Neuronal stem cell (in vitro differentiated cells): ENCODE measurements around the gene EFNB2.
A peak's percentile ranks its signal among the peaks of the same experiment; 100 is the strongest.

Experiments used
- DNase-seq: peaks from one replicate; pipeline ENCODE4 v3.0.0-alpha.2; 2013; ENCODE audit warnings: low spot score
- H2AFZ ChIP-seq: one replicate; pipeline ENCODE4 v1.6.1; 2013; ENCODE audit warnings: mild to moderate bottlenecking, low read length, inconsistent platforms
- H2AK5ac ChIP-seq: 2 replicates; pipeline ENCODE4 v1.6.1; 2013; ENCODE audit warnings: low read depth, mild to moderate bottlenecking, inconsistent platforms, low read length, moderate library complexity, mixed read lengths
- H2BK120ac ChIP-seq: 2 replicates; pipeline ENCODE4 v1.6.1; 2013; ENCODE audit warnings: low read depth, mild to moderate bottlenecking, inconsistent platforms, low read length, moderate library complexity, mixed read lengths
- H2BK12ac ChIP-seq: one replicate; pipeline ENCODE4 v1.6.1; 2013; ENCODE audit warnings: low read length, inconsistent platforms
- H2BK15ac ChIP-seq: 2 replicates; pipeline ENCODE4 v1.6.1; 2013; ENCODE audit warnings: mild to moderate bottlenecking, low read length, inconsistent platforms, mixed read lengths
- H2BK5ac ChIP-seq: one replicate; pipeline ENCODE4 v1.6.1; 2013; ENCODE audit warnings: inconsistent platforms, mild to moderate bottlenecking, low read length, moderate library complexity
- H3K14ac ChIP-seq: one replicate; pipeline ENCODE4 v1.6.1; 2013; ENCODE audit warnings: low read length, inconsistent platforms
- H3K18ac ChIP-seq: 2 replicates; pipeline ENCODE4 v1.6.1; 2013; ENCODE audit warnings: low read length, inconsistent platforms
- H3K23ac ChIP-seq: 2 replicates; pipeline ENCODE4 v1.6.1; 2013; ENCODE audit warnings: low read depth, mild to moderate bottlenecking, mixed read lengths, low read length, inconsistent platforms; ENCODE audit not compliant: poor library complexity
- H3K27ac ChIP-seq: replicated peaks from 3 replicates; pipeline ENCODE4 v1.5.1; 2013; ENCODE audit warnings: low read length, inconsistent platforms
- H3K27me3 ChIP-seq, 3 experiments: 2 replicates each; pipeline ENCODE4 v1.6.1; 2013; ENCODE audit warnings: low read length in 3 of 3, mild to moderate bottlenecking in 2 of 3, inconsistent platforms in 1 of 3, low read depth in 1 of 3, mixed read lengths in 1 of 3, moderate library complexity in 1 of 3; ENCODE audit not compliant: control insufficient read depth in 3 of 3, insufficient read depth in 3 of 3
- H3K36me3 ChIP-seq, 2 donors: replicated peaks in 1 of 2; 2 replicates each; pipeline ENCODE4 v1.6.1; 2013; ENCODE audit warnings: low read length in 2 of 2; ENCODE audit not compliant: control insufficient read depth in 2 of 2, insufficient read depth in 2 of 2
- H3K4ac ChIP-seq: 2 replicates; pipeline ENCODE4 v1.6.1; 2013; ENCODE audit warnings: inconsistent platforms, mild to moderate bottlenecking, low read length, moderate library complexity
- H3K4me1 ChIP-seq, 2 donors: 1 replicate in 1 of 2; 2 replicates in 1 of 2; pipeline ENCODE4 v1.6.1; 2013; ENCODE audit warnings: low read length in 2 of 2, low read depth in 1 of 2; ENCODE audit not compliant: control insufficient read depth in 2 of 2, insufficient read depth in 1 of 2
- H3K4me2 ChIP-seq: one replicate; pipeline ENCODE4 v1.6.1; 2013; ENCODE audit warnings: mild to moderate bottlenecking, low read length, inconsistent platforms; ENCODE audit not compliant: insufficient read depth, poor library complexity, severe bottlenecking
- H3K4me3 ChIP-seq, 2 donors: 2 replicates each; pipeline ENCODE4 v1.5.1; 2013; ENCODE audit warnings: low read length in 2 of 2, mild to moderate bottlenecking in 2 of 2, inconsistent platforms in 1 of 2, moderate library complexity in 1 of 2
- H3K79me1 ChIP-seq: one replicate; pipeline ENCODE4 v1.6.1; 2013; ENCODE audit warnings: low read depth, mild to moderate bottlenecking, inconsistent platforms, low read length, moderate library complexity
- H3K9ac ChIP-seq: one replicate; pipeline ENCODE4 v1.6.1; 2013; ENCODE audit warnings: mild to moderate bottlenecking, low read depth, low read length, inconsistent platforms; ENCODE audit not compliant: poor library complexity
- H3K9me3 ChIP-seq, 2 donors: replicated peaks in 1 of 2; 2 replicates each; pipeline versions ENCODE3 to v1.6.1; 2013; ENCODE audit warnings: low read length in 2 of 2, mild to moderate bottlenecking in 2 of 2, inconsistent platforms in 1 of 2, low read depth in 1 of 2, mixed read lengths in 1 of 2, moderate library complexity in 1 of 2; ENCODE audit not compliant: control insufficient read depth in 2 of 2, insufficient read depth in 1 of 2
- H4K8ac ChIP-seq: one replicate; pipeline ENCODE4 v1.6.1; 2013; ENCODE audit warnings: low read depth, mild to moderate bottlenecking, inconsistent platforms, low read length, moderate library complexity
- H4K91ac ChIP-seq: one replicate; pipeline ENCODE4 v1.6.1; 2013; ENCODE audit warnings: low read length, low read depth, mild to moderate bottlenecking, inconsistent platforms; ENCODE audit not compliant: poor library complexity
- WGBS, 2 donors: extraction: QIAGEN DNeasy Blood & Tissue Kit; methylation state at CpG; one replicate each; pipeline ENCODE4 v1.1.7; 2013; ENCODE audit warnings: missing lambda C conversion rate in 2 of 2, mixed read lengths in 1 of 2; ENCODE audit not compliant: insufficient read length in 2 of 2, insufficient replicate concordance in 1 of 2; ENCODE audit errors: extremely low coverage in 2 of 2; 5-methylcytosine and 5-hydroxymethylcytosine counted together

Gene EFNB2

GRCh38 chr13:106573284-106573846, 37.9 kb upstream of the EFNB2 start:
- Histone ChIP-seq H3K27ac (no peak overlapping the region), H3K18ac (no peak overlapping the region), H3K14ac (no peak overlapping the region), H2BK12ac (no peak overlapping the region), H3K4me2 (no peak overlapping the region), H3K27me3 (no peaks in the 10 kb centered on the region), H2BK120ac (no peak overlapping the region), H3K4me1 (peaks cover 0 to 2% of the 10 kb centered on the region in 2 donors), H2BK15ac (no peak overlapping the region), H3K4me3 (no peak overlapping the region), H4K8ac (no peak overlapping the region), H3K9ac (no peak overlapping the region), H3K79me1 (peaks cover 2% of the 10 kb centered on the region), H2AK5ac (no peak overlapping the region), H4K91ac (no peak overlapping the region), H3K4ac (no peak overlapping the region), H3K23ac (no peak overlapping the region), H2AFZ (no peak overlapping the region), H3K9me3 (peaks cover 0 to 2% of the 10 kb centered on the region in 2 donors), H2BK5ac (no peak overlapping the region), H3K36me3 (no peaks in the 10 kb centered on the region)
- WGBS, 2 donors, result no CpG with 5 or more reads among the region's 8 CpGs
- DNase-seq, result no peak

GRCh38 chr13:106570299-106570852, 34.9 kb upstream of the EFNB2 start:
- peak; percentile 31 for DNase-seq
- no peak overlapping the region for H3K18ac ChIP-seq
- no CpG with 5 or more reads among the region's 14 CpGs for WGBS, 2 donors
- H2BK120ac ChIP-seq, result no peak overlapping the region
- no peak overlapping the region for H3K4ac ChIP-seq
- no peak overlapping the region for H2AFZ ChIP-seq
- no peak overlapping the region for H3K23ac ChIP-seq
- no peak overlapping the region for H3K4me2 ChIP-seq
- H4K8ac ChIP-seq, result no peak overlapping the region
- H2BK12ac ChIP-seq, result no peak overlapping the region
- no peaks in the 10 kb centered on the region for H3K27me3 ChIP-seq
- H2BK5ac ChIP-seq, result no peak overlapping the region
- peaks cover 0 to 2% of the 10 kb centered on the region in 2 donors for H3K4me1 ChIP-seq
- H3K79me1 ChIP-seq, result no peaks in the 10 kb centered on the region
- no peaks in the 10 kb centered on the region for H3K9me3 ChIP-seq
- H2BK15ac ChIP-seq, result no peak overlapping the region
- H3K14ac ChIP-seq, result no peak overlapping the region
- H3K27ac ChIP-seq, result no peak overlapping the region
- H4K91ac ChIP-seq, result peak overlapping the region; percentile 18
- no peak overlapping the region for H3K4me3 ChIP-seq
- H3K9ac ChIP-seq, result no peak overlapping the region
- no peaks in the 10 kb centered on the region for H3K36me3 ChIP-seq
- H2AK5ac ChIP-seq, result no peak overlapping the region

- peaks cover 0 to under 1% of the 10 kb centered on the region in 2 donors for H3K36me3 ChIP-seq
- no peak overlapping the region for H2AFZ ChIP-seq
- H3K79me1 ChIP-seq, result no peaks in the 10 kb centered on the region
- H4K8ac ChIP-seq, result no peak overlapping the region
- no peak overlapping the region for H3K4me2 ChIP-seq
- H3K27ac ChIP-seq, result no peak overlapping the region
- H2BK12ac ChIP-seq, result no peak overlapping the region
- H2BK120ac ChIP-seq, result no peak overlapping the region
- no peak overlapping the region for H3K23ac ChIP-seq
- H3K4ac ChIP-seq, result no peak overlapping the region
- no peak overlapping the region for H2BK5ac ChIP-seq
- no CpG with 5 or more reads among the region's 3 CpGs for WGBS, 2 donors
- H3K27me3 ChIP-seq, result no peaks in the 10 kb centered on the region
- H3K4me1 ChIP-seq, result peaks cover 4 to 6% of the 10 kb centered on the region in 2 donors
- DNase-seq, result no peak
- H3K9ac ChIP-seq, result no peak overlapping the region
- no peaks in the 10 kb centered on the region for H3K9me3 ChIP-seq
- H3K14ac ChIP-seq, result no peak overlapping the region
- H3K4me3 ChIP-seq, result no peak overlapping the region
- no peak overlapping the region for H4K91ac ChIP-seq
- H3K18ac ChIP-seq, result no peak overlapping the region
- H2BK15ac ChIP-seq, result no peak overlapping the region
- no peak overlapping the region for H2AK5ac ChIP-seq
Measured at GRCh38 chr13:106569233-106570095, 34.0 kb upstream of the EFNB2 start.
